Measurements from ENCODE around the gene CLMP. TPM values are rescaled to one million over a fixed set of nuclear protein-coding genes. Genes with fewer than 3 reads are reported as not detected.
A peak's percentile ranks its signal among the peaks of the same experiment; 100 is the strongest.

CLMP gene
- total RNA-seq, 1 donor = 147 TPM

- peak; percentile 94 for DNase-seq (ENCODE audit: low read depth)
- H3K4me3 ChIP-seq (ENCODE audit: low read depth, low read length) = no peak overlapping the region
- TF ChIP-seq CTCF (IDR thresholded peaks at IDR 0.05; ENCODE audit: insufficient read depth, low read depth, low read length) = peak; percentile 43
Measured at GRCh38 chr11:123235656-123236261, 40.7 kb upstream of the CLMP start.

- peak; percentile 48 for DNase-seq (ENCODE audit: low read depth)
- H3K4me3 ChIP-seq (ENCODE audit: low read depth, low read length) = no peak overlapping the region
- TF ChIP-seq CTCF (IDR thresholded peaks at IDR 0.05; ENCODE audit: insufficient read depth, low read depth, low read length) = peak; percentile 69
Measured at GRCh38 chr11:123235117-123235655, 40.1 kb upstream of the CLMP start.

GRCh38 chr11:123233975-123234334, 38.9 kb upstream of the CLMP start:
- DNase-seq (ENCODE audit: low read depth) = peak; percentile 66
- H3K4me3 ChIP-seq (ENCODE audit: low read depth, low read length) = no peak overlapping the region
- TF ChIP-seq CTCF (IDR thresholded peaks at IDR 0.05; ENCODE audit: insufficient read depth, low read depth, low read length) = no peak

GRCh38 chr11:123233280-123233974, 38.4 kb upstream of the CLMP start:
- peak; percentile 61 for DNase-seq (ENCODE audit: low read depth)
- H3K4me3 ChIP-seq (ENCODE audit: low read depth, low read length) = no peak overlapping the region
- no peak for TF ChIP-seq CTCF (IDR thresholded peaks at IDR 0.05; ENCODE audit: insufficient read depth, low read depth, low read length)

- TF ChIP-seq CTCF (IDR thresholded peaks at IDR 0.05; ENCODE audit: insufficient read depth, low read depth, low read length) = no peak
- no peak for DNase-seq (ENCODE audit: low read depth)
- no peak overlapping the region for H3K4me3 ChIP-seq (ENCODE audit: low read depth, low read length)
Measured at GRCh38 chr11:123231777-123232176, 36.7 kb upstream of the CLMP start.

- no peak for TF ChIP-seq CTCF (IDR thresholded peaks at IDR 0.05; ENCODE audit: insufficient read depth, low read depth, low read length)
- H3K4me3 ChIP-seq (ENCODE audit: low read depth, low read length) = no peak overlapping the region
- DNase-seq (ENCODE audit: low read depth) = peak; percentile 91
Measured at GRCh38 chr11:123231256-123231655, 36.2 kb upstream of the CLMP start.
